ENCODE measurements around the gene ZKSCAN4.

ZKSCAN4 gene

DNA sequence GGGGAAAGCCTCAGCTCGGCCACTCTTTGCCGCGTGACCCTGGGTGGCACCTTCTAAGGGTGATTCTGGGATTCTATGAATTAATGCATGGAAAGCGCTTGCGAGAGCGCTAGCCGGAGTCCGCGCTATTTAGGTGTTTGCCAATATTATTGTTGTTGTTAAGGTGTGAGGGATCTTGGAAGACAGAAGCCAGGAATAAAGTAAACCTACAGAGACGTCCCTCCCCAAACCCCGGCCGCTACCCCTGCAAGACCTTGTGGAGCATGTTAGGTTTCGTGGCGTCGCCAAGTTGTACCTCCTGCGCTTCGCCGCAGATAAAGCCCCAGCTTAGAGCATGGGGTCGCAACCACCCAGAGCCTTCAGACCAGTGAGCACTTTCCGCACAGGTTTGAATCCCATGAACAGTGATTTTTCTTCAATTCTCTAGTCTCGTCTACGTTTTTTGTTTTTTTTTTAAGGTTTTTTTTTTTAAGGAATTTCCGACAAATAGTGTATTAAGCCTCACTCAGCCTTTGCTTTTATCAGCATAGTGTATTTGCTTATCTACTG is 43.9 kb downstream of the ZKSCAN4 start:
- DNase-seq (ENCODE audit: low read depth), result no peak

DNA sequence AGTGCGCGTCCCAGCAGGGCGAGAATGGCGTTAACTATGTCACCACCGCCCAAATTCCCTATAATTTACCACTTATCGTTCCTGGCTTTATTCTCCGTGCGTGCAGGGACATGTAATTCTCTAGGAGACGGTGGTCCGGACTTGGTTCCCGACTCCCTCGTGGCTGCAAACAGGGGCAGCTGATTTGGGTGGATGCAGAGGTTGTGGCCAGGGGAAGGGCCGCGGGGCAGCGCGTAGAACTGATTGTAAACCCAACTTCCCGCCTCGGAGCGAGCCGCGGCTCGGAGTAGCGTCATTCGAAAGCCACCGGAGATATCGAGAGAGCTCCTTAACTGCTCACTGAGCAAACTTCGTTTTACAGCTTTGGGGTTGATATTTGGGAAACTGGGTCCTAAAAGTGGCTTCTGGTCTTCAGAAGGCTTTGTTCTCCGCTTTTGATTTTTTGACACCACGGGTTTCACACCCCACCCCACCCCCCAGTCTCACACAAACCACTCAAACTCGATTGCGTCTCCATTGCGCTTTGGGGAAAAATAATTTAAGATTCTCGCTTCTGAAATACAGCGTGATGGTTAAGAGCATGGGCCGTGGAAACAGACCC is 44.5 kb downstream of the ZKSCAN4 start:
- DNase-seq (ENCODE audit: low read depth), result no peak

DNA sequence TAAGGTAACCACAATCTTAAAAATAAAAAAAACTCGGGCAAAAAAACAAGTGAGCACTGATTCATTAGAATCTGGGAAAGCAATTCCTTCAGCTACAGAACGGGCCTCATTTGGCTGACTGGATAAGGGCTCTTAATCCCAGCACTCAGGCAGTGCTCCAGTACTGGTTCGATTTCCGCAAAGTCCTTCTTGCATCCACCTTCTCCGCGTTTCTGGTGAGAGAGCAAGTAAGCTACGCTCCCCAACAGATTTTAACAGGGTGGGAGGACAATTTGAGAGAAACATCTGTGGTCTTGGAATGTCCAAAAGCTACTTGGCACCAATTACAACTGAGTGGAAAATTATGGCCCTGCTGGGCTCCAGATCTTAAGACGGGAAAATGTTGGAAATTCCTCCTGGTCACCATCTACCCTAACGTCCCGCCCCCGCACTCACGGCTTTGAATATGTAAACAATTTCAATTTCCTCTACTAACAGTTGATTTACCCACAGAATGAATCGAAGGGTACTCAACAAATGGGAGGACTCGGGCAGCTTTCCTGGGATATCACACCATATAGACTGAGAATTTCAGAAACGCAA is 45.0 kb downstream of the ZKSCAN4 start:
- DNase-seq (ENCODE audit: low read depth), result no peak

DNA sequence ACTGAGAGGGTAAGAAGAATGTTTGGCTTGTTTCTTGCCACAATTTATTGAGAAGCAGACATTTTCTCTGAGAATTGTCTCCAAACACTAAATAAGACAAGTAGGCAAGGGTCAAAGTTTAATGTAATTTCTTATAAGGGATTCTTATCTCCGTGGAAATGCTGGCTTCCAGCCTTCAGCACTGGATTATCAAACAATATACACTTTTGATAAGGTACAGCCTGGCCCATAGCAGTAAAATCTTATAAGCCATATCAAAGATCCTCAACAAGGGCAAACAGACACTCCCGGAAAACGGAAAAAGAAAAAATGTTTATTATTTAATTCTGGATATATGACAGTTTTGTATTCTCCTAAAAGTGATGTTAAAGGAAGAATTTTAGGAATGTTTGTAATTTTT is 45.5 kb downstream of the ZKSCAN4 start:
- DNase-seq (ENCODE audit: low read depth), result no peak

DNA sequence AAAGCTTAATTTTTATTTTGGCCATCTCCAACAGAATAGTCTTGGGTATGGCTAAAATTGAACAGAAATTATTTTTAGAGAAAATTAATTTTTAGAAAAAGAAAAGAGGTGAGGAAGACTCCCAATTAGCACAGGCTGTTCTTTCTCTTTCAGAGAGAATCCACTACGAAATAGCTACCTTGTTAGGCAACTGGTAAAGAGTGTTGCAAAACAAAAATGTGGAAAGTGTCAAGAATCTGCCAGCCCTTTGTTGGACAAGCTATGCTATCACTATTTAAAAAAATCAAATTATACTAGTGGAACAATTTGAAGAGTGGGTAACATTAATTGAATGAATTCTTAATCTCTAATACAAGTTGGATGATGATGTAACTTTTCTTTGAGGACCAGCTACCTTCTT is 46.2 kb downstream of the ZKSCAN4 start:
- DNase-seq (ENCODE audit: low read depth), result no peak

DNA sequence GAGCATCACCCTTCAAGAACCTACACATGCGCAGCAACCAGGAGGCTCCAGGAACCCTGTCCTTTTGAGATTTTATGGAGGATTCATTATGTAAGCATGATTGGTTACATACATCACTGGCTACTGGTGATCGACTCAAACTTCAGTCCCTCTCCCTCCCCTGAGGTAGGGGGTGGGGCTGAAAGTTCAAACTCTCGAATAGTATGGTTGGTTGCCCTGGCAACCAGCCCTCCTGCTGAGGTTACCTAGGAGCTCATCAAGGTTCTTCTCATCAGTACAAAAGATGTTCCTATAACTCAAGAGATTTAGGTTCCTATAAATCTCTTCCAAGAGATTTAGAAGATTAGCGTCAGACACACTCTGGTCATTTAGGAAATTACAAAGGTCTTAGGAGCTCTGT is 48.9 kb downstream of the ZKSCAN4 start:
- no peak for DNase-seq (ENCODE audit: low read depth)

DNA sequence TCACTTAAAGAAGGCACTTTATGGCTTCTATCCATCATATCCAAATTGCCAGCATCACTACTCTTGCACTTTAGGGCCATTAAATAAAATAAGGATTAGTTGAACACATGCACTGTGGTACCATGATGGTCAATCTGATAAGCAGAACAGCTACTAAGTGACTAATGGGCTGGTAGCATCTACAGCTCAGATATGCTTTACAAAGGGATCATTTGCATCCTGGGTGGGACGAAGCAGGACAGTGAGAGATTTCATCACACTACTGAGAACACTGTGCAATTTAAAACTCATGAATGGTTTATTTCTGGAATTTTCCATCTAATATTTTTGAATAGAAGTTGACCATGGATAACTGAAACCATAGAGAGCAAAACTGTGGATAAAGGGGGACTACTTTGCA is 52.0 kb downstream of the ZKSCAN4 start:
- no peak for DNase-seq (ENCODE audit: low read depth)

Data from stimulated activated CD8-positive, alpha-beta memory T cell treated with anti-CD3 and anti-CD28 coated beads, Interleukin-4, amount 100 ng/mL, for 24 hours (primary cell).